Esophagus muscularis mucosa (tissue), 4 donors: ENCODE measurements around the gene OR5AU1. TPM values are rescaled to one million over a fixed set of nuclear protein-coding genes. Genes with fewer than 3 reads are reported as not detected.

Source experiments
- DNase-seq: peaks from one replicate; pipeline ENCODE4 v3.0.0-alpha.2; 2017; ENCODE audit errors: extremely low spot score
- H3K27ac ChIP-seq, 4 donors: fragments of 200-600 bp; sonication (generic); replicated peaks in 1 of 4; 1 replicate in 3 of 4; 2 replicates in 1 of 4; pipeline ENCODE4 v1.5.1; 2016 to 2019; ENCODE audit warnings: mild to moderate bottlenecking in 1 of 4
- H3K27me3 ChIP-seq, 4 donors: fragments of 200-600 bp; sonication (generic); one replicate each; pipeline versions ENCODE4 v1.5.1 to v1.6.0; 2016 to 2019
- H3K36me3 ChIP-seq, 4 donors: fragments of 200-600 bp; sonication (generic); one replicate each; pipeline ENCODE4 v1.5.1; 2016 to 2019
- H3K4me1 ChIP-seq, 4 donors: fragments of 200-600 bp; sonication (generic); one replicate each; pipeline ENCODE4 v1.5.1; 2016 to 2019
- H3K4me3 ChIP-seq, 4 donors: fragments of 200-600 bp; sonication (generic); 1 replicate in 2 of 4; 2 replicates in 2 of 4; pipeline ENCODE4 v1.5.1; 2016 to 2019; ENCODE audit warnings: mild to moderate bottlenecking in 4 of 4, moderate library complexity in 1 of 4
- H3K9me3 ChIP-seq, 4 donors: fragments of 200-600 bp; sonication (generic); 1 replicate in 3 of 4; 2 replicates in 1 of 4; pipeline ENCODE4 v1.5.1; 2016 to 2019
- CTCF ChIP-seq, 3 experiments: fragments of 200-600 bp in 2 of 3; fragments of 450-650 bp in 1 of 3; sonication (generic) in 2 of 3; IDR thresholded peaks; one replicate each; pipeline ENCODE4 v1.5.1; 2017 to 2019; ENCODE audit warnings: antibody characterized with exemption in 3 of 3, mild to moderate bottlenecking in 2 of 3, moderate library complexity in 1 of 3
- EP300 ChIP-seq: sonication (generic); formaldehyde crosslinking; IDR thresholded peaks from one replicate; pipeline ENCODE4 v1.6.1; 2017; ENCODE audit warnings: antibody characterized with exemption
- POLR2A ChIP-seq: fragments of 450-650 bp; IDR thresholded peaks from one replicate; pipeline ENCODE4 v1.6.1; 2017; ENCODE audit warnings: antibody characterized with exemption, moderate library complexity, mild to moderate bottlenecking, low read depth
- POLR2AphosphoS5 ChIP-seq, 2 donors: sonication (generic); formaldehyde crosslinking; IDR thresholded peaks; one replicate each; pipeline ENCODE4 v1.6.1; 2017; ENCODE audit warnings: antibody characterized with exemption in 2 of 2
- WGBS: methylation state at CpG from one replicate; pipeline ENCODE4 v1.1.5; 2018; 5-methylcytosine and 5-hydroxymethylcytosine counted together
- intact Hi-C: fragments of 100-400 bp; cut with DNase I; formaldehyde crosslinking; loops from one replicate; pipeline ENCODE4 v1.15.1; 2023
- total RNA-seq, 4 donors: library from RNA; depleted of rRNA; stranded (reverse); fragments of >200 nt; gene quantifications; one replicate each; pipeline versions ENCODE4 v1.1.0 to v1.2.1, GENCODE V29; 2016

Gene OR5AU1
- total RNA-seq, 4 donors from 2014 or later = not detected

- H3K4me1 ChIP-seq = peaks cover 5 to 17% (median 14%) of the 10 kb centered on the region in 4 donors
- TF ChIP-seq POLR2AphosphoS5 (IDR thresholded peaks at IDR 0.05) (no peak), CTCF (IDR thresholded peaks at IDR 0.05) (no peak), POLR2A (no peak), EP300 (no peak)
- DNase-seq = no peak
- H3K27ac ChIP-seq = no peak overlapping the region
- H3K36me3 ChIP-seq = no peaks in the 10 kb centered on the region
- H3K9me3 ChIP-seq = peaks cover 0 to 3% (median under 1%) of the 10 kb centered on the region in 4 donors
- intact Hi-C loops = no loop called here
- WGBS = 30% methylated on average over 8 of the region's 19 CpGs
- peak overlapping the region; percentile 43 to 48 (median 44) for H3K4me3 ChIP-seq
- no peaks in the 10 kb centered on the region for H3K27me3 ChIP-seq
Observed at GRCh38 chr14:21191809-21192446, 36.1 kb upstream of the OR5AU1 start.

- intact Hi-C loops = no loop called here
- Histone ChIP-seq H3K36me3 (no peaks in the 10 kb centered on the region), H3K27me3 (no peaks in the 10 kb centered on the region), H3K4me3 (peak overlapping the region; percentile 43 to 48 (median 44)), H3K27ac (no peak overlapping the region), H3K9me3 (no peaks in the 10 kb centered on the region), H3K4me1 (peaks cover 5 to 17% (median 14%) of the 10 kb centered on the region in 4 donors)
- DNase-seq = no peak
- TF ChIP-seq POLR2AphosphoS5 (IDR thresholded peaks at IDR 0.05) (no peak), EP300 (no peak), CTCF (IDR thresholded peaks at IDR 0.05) (no peak), POLR2A (no peak)
- WGBS = 83% methylated on average over 6 of the region's 7 CpGs
Observed at GRCh38 chr14:21191261-21191808, 35.5 kb upstream of the OR5AU1 start.

- Histone ChIP-seq H3K27me3 (no peaks in the 10 kb centered on the region), H3K4me3 (no peak overlapping the region), H3K27ac (peak overlapping the region in 1 of 4 donors; percentile 20), H3K36me3 (no peaks in the 10 kb centered on the region), H3K9me3 (no peaks in the 10 kb centered on the region), H3K4me1 (no peaks in the 10 kb centered on the region)
- WGBS = 47% methylated on average over 5 of the region's 5 CpGs
- TF ChIP-seq POLR2A = no peak
- no peak for TF ChIP-seq CTCF (IDR thresholded peaks at IDR 0.05)
- TF ChIP-seq EP300 = no peak
- no peak for TF ChIP-seq POLR2AphosphoS5 (IDR thresholded peaks at IDR 0.05)
- intact Hi-C loops = no loop called here
- DNase-seq = no peak
Observed at GRCh38 chr14:21185491-21185890, 29.6 kb upstream of the OR5AU1 start.

- no peak for DNase-seq
- H3K27ac ChIP-seq = no peak overlapping the region
- H3K4me1 ChIP-seq = no peaks in the 10 kb centered on the region
- intact Hi-C loops = no loop called here
- WGBS = 68% methylated on average over 1 of the region's 1 CpG
- H3K36me3 ChIP-seq = no peaks in the 10 kb centered on the region
- no peaks in the 10 kb centered on the region for H3K9me3 ChIP-seq
- H3K27me3 ChIP-seq = no peaks in the 10 kb centered on the region
- no peak overlapping the region for H3K4me3 ChIP-seq
- TF ChIP-seq CTCF (IDR thresholded peaks at IDR 0.05) (no peak), POLR2AphosphoS5 (IDR thresholded peaks at IDR 0.05) (no peak), EP300 (no peak), POLR2A (no peak)
Observed at GRCh38 chr14:21184254-21184653, 28.4 kb upstream of the OR5AU1 start.
